Kidney epithelial cell (primary cell): Measurements from ENCODE around the gene FLOT1. TPM values are rescaled to one million over a fixed set of nuclear protein-coding genes. Genes with fewer than 3 reads are reported as not detected.

Experiments used
- DNase-seq: peaks from one replicate; pipeline ENCODE4 v3.0.0-alpha.2; 2010; ENCODE audit warnings: low read depth
- H3K27me3 ChIP-seq: 2 replicates; pipeline ENCODE4 v1.6.0; 2011; ENCODE audit warnings: low read length; ENCODE audit not compliant: control insufficient read depth, insufficient read depth
- H3K36me3 ChIP-seq: 2 replicates; pipeline ENCODE4 v1.5.1; 2011; ENCODE audit warnings: low read length; ENCODE audit not compliant: control insufficient read depth, insufficient read depth
- H3K4me3 ChIP-seq: 2 replicates; pipeline ENCODE4 v1.5.1; 2011; ENCODE audit warnings: low read depth, mild to moderate bottlenecking, control low read depth, low read length
- CTCF ChIP-seq: IDR thresholded peaks from 2 replicates; pipeline ENCODE4 v1.5.1; 2011; ENCODE audit warnings: mild to moderate bottlenecking, moderate library complexity, low read length, control low read depth, inconsistent platforms; ENCODE audit not compliant: insufficient read depth, poor library complexity, severe bottlenecking
- total RNA-seq: library from RNA; depleted of rRNA; stranded (reverse); fragments of >200 nt; gene quantifications from 2 replicates; pipeline ENCODE4 v1.2.3, GENCODE V29; 2015

FLOT1 gene
- total RNA-seq, 1 donor from 2014 or later = 142 TPM

DNA sequence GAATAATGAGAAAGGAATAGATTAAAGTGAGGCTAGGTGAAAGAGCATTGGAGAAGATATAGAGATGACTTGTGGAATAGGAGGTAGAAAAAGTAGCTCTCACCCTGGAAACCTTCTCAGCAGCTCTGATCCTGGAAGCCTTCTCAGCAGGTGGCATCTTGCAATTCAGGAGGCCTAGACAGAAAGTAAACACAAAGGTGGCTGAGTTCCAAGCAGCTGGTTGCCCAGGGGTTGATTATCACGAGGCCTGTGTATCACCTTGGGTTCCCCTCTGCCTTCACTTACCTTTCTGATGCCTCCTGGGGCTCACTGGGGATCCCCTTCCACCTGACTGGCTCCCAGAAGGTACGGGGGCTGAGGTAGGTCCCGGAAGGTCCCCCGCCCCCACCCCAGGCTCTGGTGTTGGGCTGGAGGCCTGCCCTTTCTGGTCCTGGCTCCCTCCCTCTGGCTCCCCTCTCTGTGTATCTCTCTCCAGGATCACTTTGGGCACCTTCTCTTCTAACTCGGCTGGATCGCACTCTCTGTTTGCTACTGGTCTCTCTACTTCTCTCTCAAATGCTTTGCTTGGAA lies 35.1 kb downstream of the FLOT1 start:
- no peak for DNase-seq
- TF ChIP-seq CTCF = no peak
- no peaks in the 10 kb centered on the region for H3K27me3 ChIP-seq
- no peak overlapping the region for H3K4me3 ChIP-seq
- peaks cover 3% of the 10 kb centered on the region for H3K36me3 ChIP-seq

DNA sequence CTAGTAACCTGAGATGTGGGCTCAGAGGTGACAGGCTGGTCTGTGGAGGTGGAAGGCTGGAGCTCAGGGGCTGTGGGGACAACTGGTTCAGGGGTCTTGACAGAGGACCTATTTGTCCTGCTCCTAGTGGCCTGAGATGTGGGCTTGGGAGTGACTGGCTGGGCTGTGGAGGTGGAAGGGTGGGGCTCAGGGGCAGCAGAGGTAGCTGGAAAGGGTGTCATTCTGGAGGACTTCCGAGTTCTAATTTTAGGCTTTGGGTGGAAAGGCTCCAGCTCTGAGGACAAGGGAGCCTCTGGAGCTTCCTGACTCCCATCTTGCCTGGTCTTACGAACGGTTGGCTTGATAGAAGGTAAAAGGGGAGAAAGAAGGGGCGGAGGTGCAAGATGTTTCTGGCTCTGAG lies 36.9 kb downstream of the FLOT1 start:
- DNase-seq = no peak
- Histone ChIP-seq H3K4me3 (no peak overlapping the region), H3K36me3 (peaks cover 3% of the 10 kb centered on the region), H3K27me3 (no peaks in the 10 kb centered on the region)
- TF ChIP-seq CTCF = no peak

DNA sequence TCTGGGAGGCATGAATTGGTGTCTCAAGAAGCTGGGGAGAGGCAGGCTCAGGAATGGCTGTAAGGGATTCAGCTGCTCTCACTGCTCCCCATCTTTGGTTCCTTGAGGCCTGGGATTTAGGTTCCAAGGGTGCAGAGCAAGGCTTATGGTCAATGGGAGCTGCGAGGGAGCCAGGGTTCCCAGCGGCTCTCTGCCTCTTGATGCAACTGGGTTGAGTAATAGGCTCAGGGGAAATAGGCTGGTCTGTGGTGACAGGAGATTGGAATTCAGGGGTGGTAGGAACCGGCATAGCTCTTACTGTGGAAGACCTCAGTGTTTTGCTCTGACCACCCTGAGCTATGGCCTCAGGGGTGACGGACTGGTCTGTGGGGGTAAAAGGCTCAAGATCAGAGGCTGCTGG lies 38.7 kb downstream of the FLOT1 start:
- Histone ChIP-seq H3K4me3 (no peak overlapping the region), H3K36me3 (peaks cover 3% of the 10 kb centered on the region), H3K27me3 (no peaks in the 10 kb centered on the region)
- no peak for DNase-seq
- TF ChIP-seq CTCF = no peak

GRCh38 chr6:30703011-30703410 lies 39.5 kb downstream of the FLOT1 start:
- Histone ChIP-seq H3K27me3 (no peaks in the 10 kb centered on the region), H3K4me3 (no peak overlapping the region), H3K36me3 (peaks cover 3% of the 10 kb centered on the region)
- TF ChIP-seq CTCF = no peak
- no peak for DNase-seq

GRCh38 chr6:30700340-30700739 lies 42.1 kb downstream of the FLOT1 start:
- H3K36me3 ChIP-seq = peaks cover 3% of the 10 kb centered on the region
- no peak for TF ChIP-seq CTCF
- H3K27me3 ChIP-seq = no peaks in the 10 kb centered on the region
- DNase-seq = no peak
- no peak overlapping the region for H3K4me3 ChIP-seq

DNA sequence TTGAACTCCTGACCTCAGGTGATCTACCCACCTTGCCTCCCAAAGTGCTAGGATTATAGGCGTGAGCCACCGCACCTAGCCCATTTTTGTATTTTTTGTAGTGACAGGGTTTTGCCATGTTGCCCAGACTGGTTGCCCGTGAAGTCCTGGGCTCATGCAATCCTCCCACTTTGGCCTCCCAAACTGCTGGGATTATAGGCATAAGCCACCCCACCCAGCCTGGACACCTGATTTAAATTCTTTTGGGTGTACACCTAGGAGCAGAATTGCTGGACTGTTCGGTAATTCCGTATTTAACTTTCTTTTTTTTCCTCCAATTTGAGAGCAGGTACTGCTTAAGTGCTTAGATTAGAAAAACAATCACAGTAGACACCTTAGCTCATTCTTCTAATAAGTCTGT lies 46.1 kb downstream of the FLOT1 start:
- Histone ChIP-seq H3K27me3 (no peaks in the 10 kb centered on the region), H3K4me3 (no peak overlapping the region), H3K36me3 (no peaks in the 10 kb centered on the region)
- no peak for DNase-seq
- no peak for TF ChIP-seq CTCF
